ENCODE data around the gene ZNHIT1. TPM values are rescaled to one million over a fixed set of nuclear protein-coding genes. Genes with fewer than 3 reads are reported as not detected.

The ZNHIT1 gene
- total RNA-seq, 4 donors from 2014 or later: 76.2 to 97.8 (median 88.6) TPM

- WGBS, 2 donors (ENCODE audit: low coverage in 1 of 2): 0% methylated on average over 8 of the region's 27 CpGs; no CpG with 5 or more reads in 1 of the 2 donors
- H3K4me1 ChIP-seq: peaks cover 0 to 19% (median 5%) of the 10 kb centered on the region in 3 donors
- no peak overlapping the region for H3K4me3 ChIP-seq
- no peaks in the 10 kb centered on the region for H3K9me3 ChIP-seq
- peaks cover 100% of the 10 kb centered on the region for H3K27me3 ChIP-seq
- ATAC-seq: no peak
- no peak for TF ChIP-seq POLR2A (IDR thresholded peaks at IDR 0.05)
- TF ChIP-seq EP300 (IDR thresholded peaks at IDR 0.05): no peak
- H3K36me3 ChIP-seq: no peaks in the 10 kb centered on the region
- H3K27ac ChIP-seq: no peak overlapping the region
Observed at GRCh38 chr7:101179713-101180112, 38.3 kb upstream of the ZNHIT1 start.

- ATAC-seq: no peak
- Histone ChIP-seq H3K36me3 (no peaks in the 10 kb centered on the region), H3K4me3 (no peak within 1 kb of the TSS), H3K27me3 (peaks cover 99% of the 10 kb centered on the region), H3K27ac (no peak within 1 kb of the TSS), H3K4me1 (peaks cover 0 to 19% (median 5%) of the 10 kb centered on the region in 3 donors), H3K9me3 (no peaks in the 10 kb centered on the region)
- TF ChIP-seq POLR2A (IDR thresholded peaks at IDR 0.05) (no peak), EP300 (IDR thresholded peaks at IDR 0.05) (no peak), POLR2AphosphoS5 (IDR thresholded peaks at IDR 0.05) (no peak), CTCF (IDR thresholded peaks at IDR 0.05) (no peak)
- 22% methylated on average over 2 of the region's 56 CpGs; no CpG with 5 or more reads in 1 of the 2 donors for WGBS, 2 donors (ENCODE audit: low coverage in 1 of 2)
Observed at GRCh38 chr7:101180130-101180755, 37.7 kb upstream of the ZNHIT1 start, which contains the start of gene NAT16. NAT16 (minus strand) TSS chr7:101180293; CDS start chr7:101174807, 5,486 bp downstream.

- Histone ChIP-seq H3K4me1 (peaks cover 0 to 2% (median 0%) of the 10 kb centered on the region in 3 donors), H3K27ac (no peak overlapping the region), H3K4me3 (no peak overlapping the region), H3K27me3 (peaks cover 78% of the 10 kb centered on the region), H3K36me3 (no peaks in the 10 kb centered on the region), H3K9me3 (no peaks in the 10 kb centered on the region)
- 26 to 37% methylated on average over 3 to 5 of the region's 5 CpGs for WGBS, 2 donors (ENCODE audit: low coverage in 1 of 2)
- ATAC-seq: no peak
- TF ChIP-seq POLR2AphosphoS5 (IDR thresholded peaks at IDR 0.05): no peak
- no peak for TF ChIP-seq EP300 (IDR thresholded peaks at IDR 0.05)
- TF ChIP-seq POLR2A (IDR thresholded peaks at IDR 0.05): no peak
- TF ChIP-seq CTCF (IDR thresholded peaks at IDR 0.05): no peak
Observed at GRCh38 chr7:101185258-101185839, 32.6 kb upstream of the ZNHIT1 start.

- peaks cover 70% of the 10 kb centered on the region for H3K27me3 ChIP-seq
- no peak for ATAC-seq
- no peaks in the 10 kb centered on the region for H3K36me3 ChIP-seq
- H3K4me1 ChIP-seq: no peaks in the 10 kb centered on the region
- no peaks in the 10 kb centered on the region for H3K9me3 ChIP-seq
- H3K27ac ChIP-seq: no peak overlapping the region
- no peak overlapping the region for H3K4me3 ChIP-seq
- 41 to 43% methylated on average over 4 to 6 of the region's 6 CpGs for WGBS, 2 donors (ENCODE audit: low coverage in 1 of 2)
- TF ChIP-seq EP300 (IDR thresholded peaks at IDR 0.05) (no peak), CTCF (IDR thresholded peaks at IDR 0.05) (no peak), POLR2AphosphoS5 (IDR thresholded peaks at IDR 0.05) (no peak), POLR2A (IDR thresholded peaks at IDR 0.05) (no peak)
Observed at GRCh38 chr7:101186194-101186593, 31.8 kb upstream of the ZNHIT1 start.

- H3K4me3 ChIP-seq: no peak overlapping the region
- H3K27me3 ChIP-seq: peaks cover 62% of the 10 kb centered on the region
- no peak overlapping the region for H3K27ac ChIP-seq
- no peaks in the 10 kb centered on the region for H3K4me1 ChIP-seq
- no peaks in the 10 kb centered on the region for H3K36me3 ChIP-seq
- no peak for ATAC-seq
- H3K9me3 ChIP-seq: no peaks in the 10 kb centered on the region
- TF ChIP-seq EP300 (IDR thresholded peaks at IDR 0.05) (no peak), CTCF (IDR thresholded peaks at IDR 0.05) (no peak), POLR2A (IDR thresholded peaks at IDR 0.05) (no peak)
- WGBS, 2 donors (ENCODE audit: low coverage in 1 of 2): 89 to 90% methylated on average over 2 to 4 of the region's 4 CpGs
Observed at GRCh38 chr7:101186844-101187428, 31.0 kb upstream of the ZNHIT1 start.

Data from gastroesophageal sphincter (tissue), 4 donors.